Posterior cingulate gyrus (tissue), 11 donors: ENCODE data around the gene DPH5.
"Not testable (repeated sequence)": the region's sequence is repeated elsewhere in the genome, so short reads cannot be mapped to it uniquely, and the experiment has no call there.

ENCODE experiments used
- DNase-seq, 10 donors: peaks; one replicate each; pipeline versions ENCODE4 v3.0.0 to v3.0.0-alpha.2; 2020 to 2021; ENCODE audit warnings: mixed read lengths in 3 of 10
- intact Hi-C: fragments of 100-400 bp; cut with DNase I; formaldehyde crosslinking; loops from one replicate; pipeline ENCODE4 v1.15.1; 2023

Gene DPH5

DNA sequence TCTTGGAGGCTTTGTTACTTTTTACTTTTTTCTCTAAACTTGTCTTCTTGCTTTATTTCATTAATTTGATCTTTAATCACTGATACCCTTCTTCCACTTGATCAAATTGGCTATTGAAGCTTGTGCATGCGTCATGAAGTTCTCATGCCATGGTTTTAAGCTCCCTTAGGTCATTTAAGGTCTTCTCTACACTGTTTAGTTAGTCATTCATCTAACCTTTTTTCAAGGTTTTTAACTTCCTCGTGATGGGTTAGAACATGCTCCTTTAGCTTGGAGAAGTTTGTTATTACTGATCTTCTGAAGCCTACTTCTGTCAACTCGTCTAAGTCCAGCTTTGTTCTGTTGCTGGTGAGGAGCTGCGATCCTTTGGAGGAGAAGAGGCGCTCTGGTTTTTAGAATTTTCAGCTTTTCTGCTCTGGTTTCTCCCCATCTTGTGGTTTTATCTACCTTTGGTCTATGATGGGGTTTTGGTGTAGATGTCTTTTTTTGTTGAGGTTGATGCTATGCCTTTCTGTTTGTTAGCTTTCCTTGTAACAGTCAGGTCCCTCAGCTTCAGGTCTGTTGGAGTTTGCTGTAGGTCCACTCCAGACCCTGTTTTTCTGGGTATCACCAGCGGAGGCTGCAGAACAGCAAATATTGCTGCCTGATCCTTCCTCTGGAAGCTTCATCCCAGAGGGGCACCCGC lies 76.7 kb downstream of the DPH5 start:
- DNase-seq, intact Hi-C loops: not testable (repeated sequence)

DNA sequence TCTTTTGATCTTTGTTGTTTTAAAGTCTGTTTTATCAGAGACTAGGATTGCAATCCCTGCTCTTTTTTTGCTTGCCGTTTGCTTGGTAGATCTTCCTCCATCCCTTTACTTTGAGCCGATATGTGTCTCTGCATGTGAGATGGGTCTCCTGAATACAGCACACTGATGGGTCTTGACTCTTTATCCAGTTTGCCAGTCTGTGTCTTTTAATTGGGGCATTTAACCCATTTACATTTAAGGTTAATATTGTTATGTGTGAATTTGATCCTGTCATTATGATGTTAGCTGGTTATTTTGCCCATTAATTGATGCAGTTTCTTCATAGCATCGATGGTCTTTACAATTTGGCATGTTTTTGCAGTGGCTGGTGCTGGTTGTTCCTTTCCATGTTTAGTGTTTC lies 77.8 kb downstream of the DPH5 start:
- intact Hi-C loops, DNase-seq: not testable (repeated sequence)

DNA sequence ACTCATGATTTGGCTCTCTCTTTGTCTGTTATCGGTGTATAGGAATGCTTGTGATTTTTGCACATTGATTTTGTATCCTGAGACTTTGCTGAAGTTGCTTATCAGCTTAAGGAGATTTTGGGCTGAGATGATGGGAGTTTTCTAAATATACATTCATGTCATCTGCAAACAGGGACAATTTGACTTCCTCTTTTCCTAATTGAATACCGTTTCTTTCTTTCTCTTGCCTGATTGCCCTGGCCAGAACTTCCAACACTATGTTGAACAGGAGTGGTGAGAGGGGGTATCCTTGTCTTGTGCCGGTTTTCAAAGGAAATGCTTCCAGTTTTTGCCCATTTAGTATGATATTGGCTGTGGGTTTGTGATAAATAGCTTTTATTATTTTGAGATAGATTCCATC lies 79.5 kb downstream of the DPH5 start:
- DNase-seq: not testable (repeated sequence)

DNA sequence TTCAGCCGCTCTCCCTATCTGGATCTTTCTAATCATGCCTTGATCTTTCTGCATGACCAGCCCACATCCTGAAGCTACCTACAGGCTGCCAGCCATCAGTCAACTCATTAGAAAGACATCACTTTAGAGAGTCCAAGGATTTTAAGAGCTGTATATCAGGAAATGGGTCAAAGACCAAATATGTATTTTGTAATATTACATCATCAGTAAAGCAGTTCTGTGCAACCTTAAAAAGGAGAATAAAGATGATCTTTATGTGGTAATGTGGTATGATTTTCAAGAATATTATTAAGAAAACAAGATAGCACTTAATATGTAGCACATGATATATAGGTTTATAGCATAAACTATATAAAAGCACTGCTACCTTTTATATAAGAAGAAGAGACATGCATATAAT lies 82.1 kb downstream of the DPH5 start:
- intact Hi-C loops: no loop called here
- DNase-seq: no peak

More for the DNA sequence above, 79.5 kb downstream of the DPH5 start:
- intact Hi-C loops: not testable (repeated sequence)

DNA sequence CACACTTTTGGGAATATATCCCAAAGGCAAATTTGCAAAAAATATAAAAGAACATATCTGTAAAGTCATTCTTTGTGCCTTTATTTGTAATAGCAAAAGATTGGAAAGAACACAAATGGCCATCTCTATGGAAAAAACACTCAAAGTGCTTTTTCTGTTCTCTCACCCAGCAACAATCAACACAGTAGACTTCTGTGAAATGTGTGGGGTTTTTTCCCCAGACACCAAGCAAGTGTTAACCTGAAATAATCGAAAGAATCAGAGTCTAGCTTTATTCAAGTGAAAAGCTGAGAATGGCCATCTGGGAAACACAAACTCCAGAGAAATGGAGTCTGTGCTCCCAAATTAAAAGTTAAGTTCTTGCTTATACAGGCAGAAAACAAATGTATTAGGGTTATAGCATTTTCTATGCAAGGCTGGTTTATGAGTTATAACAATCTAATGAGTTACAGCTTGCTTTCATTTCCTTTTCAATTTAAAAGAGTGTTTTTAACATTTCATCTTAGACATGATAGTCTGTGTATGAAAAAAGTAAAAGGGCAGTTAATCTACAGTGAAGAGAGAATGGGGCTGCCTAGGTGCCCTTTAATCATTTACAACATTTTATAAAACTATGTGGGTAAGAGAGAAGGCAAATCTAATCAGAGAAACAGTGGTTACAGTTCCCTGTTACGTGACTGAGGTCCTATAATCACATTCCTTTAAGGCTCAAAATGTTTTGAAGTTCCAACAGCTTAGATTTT lies 83.1 kb downstream of the DPH5 start:
- DNase-seq: no peak
- intact Hi-C loops: no loop called here

DNA sequence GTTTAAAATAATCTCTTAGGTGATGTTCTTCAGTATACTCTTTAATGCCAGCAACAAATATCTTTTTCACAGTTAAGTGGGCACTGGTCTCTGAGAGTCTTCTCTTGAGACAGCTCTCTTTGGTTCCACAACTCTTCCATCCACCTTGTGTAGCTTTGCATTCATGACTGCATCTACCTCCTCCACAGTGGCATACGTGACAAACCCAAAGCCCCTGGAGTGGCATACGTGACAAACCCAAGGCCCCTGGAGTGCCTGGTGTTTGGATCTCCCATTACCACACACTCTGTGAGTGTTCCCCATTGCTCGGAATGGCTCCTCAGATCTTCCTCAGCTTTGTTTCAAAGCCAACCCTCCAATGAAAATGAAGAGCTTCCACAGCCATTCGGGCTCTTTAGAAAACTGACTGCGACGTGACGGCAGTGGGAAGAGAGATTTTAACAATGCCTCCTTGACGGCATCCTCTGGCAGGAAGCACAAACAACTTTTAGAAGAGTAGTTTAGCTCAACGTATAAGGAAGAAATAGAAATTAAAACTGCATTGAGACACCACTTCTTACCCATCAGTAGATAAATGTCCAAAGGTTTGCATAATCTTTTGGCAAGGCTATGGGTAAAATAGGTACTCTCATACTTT lies 83.9 kb downstream of the DPH5 start:
- intact Hi-C loops: no loop called here
- DNase-seq: no peak

DNA sequence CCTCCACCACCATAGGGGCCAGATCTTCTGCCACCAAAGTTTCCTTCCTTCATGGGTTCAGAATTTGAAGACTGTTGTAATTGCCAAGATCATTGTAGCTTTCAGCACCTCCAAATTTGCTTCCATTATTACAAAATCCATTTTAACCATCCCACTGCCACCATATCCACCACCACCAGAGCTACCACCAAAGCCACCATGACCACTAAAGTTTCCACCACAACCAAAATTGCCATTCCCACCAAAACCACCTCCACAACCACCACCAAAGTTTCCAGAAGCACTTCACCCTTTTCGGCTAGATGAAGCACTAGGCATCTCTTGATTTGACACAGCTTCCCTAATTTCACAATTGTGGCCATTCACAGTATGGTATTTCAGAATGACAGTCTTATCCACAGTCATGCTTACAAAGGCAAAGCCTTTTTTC lies 84.5 kb downstream of the DPH5 start:
- intact Hi-C loops: no loop called here
- DNase-seq: no peak
